ENCODE measurements around the gene CFAP410. TPM values are rescaled to one million over a fixed set of nuclear protein-coding genes. Genes with fewer than 3 reads are reported as not detected.
"Not testable (repeated sequence)": the region's sequence is repeated elsewhere in the genome, so short reads cannot be mapped to it uniquely, and the experiment has no call there.

CFAP410 gene
- polyA plus RNA-seq, 1 of the 3 experiments (the other 2 are of a cell fraction): 18.0 TPM

- 26% methylated on average over 7 of the region's 11 CpGs for WGBS (ENCODE audit: low lambda C conversion rate)
- Histone ChIP-seq H3F3A (replicated peaks; ENCODE audit: insufficient read depth) (no peaks in the 10 kb centered on the region), H3K79me2 (ENCODE audit: insufficient read depth) (no peaks in the 10 kb centered on the region), H3K4me3 (ENCODE audit: low read depth in 2 of 2, low read length in 1 of 2) (no peak overlapping the region), H3K9me3 (no peaks in the 10 kb centered on the region), H3K27ac (ENCODE audit: low read depth in 2 of 2, low read length in 1 of 2) (no peak overlapping the region), H3K4me1 (ENCODE audit: control insufficient read depth in 1 of 2, insufficient read depth in 2 of 2, low read depth in 1 of 2, low read length in 1 of 2) (no peaks in the 10 kb centered on the region), H3K4me2 (no peak overlapping the region), H4K20me1 (ENCODE audit: insufficient read depth) (no peaks in the 10 kb centered on the region), H2AFZ (ENCODE audit: low read depth) (no peak overlapping the region), H3K27me3 (ENCODE audit: insufficient read depth) (peaks cover 23% of the 10 kb centered on the region), H3K9me2 (no peaks in the 10 kb centered on the region), H3K36me3 (replicated peaks in 1 of 2; ENCODE audit: control insufficient read depth in 1 of 2, insufficient read depth in 2 of 2, low read length in 1 of 2) (no peaks in the 10 kb centered on the region), H3K9ac (no peak overlapping the region)
- TF ChIP-seq NRF1 (IDR thresholded peaks at IDR 0.05; ENCODE audit: low read depth, low read length): no peak
- TF ChIP-seq TAF1 (IDR thresholded peaks at IDR 0.05; ENCODE audit: borderline replicate concordance, low read depth, low read length): no peak
- no peak for TF ChIP-seq MEF2A (IDR thresholded peaks at IDR 0.05; ENCODE audit: borderline replicate concordance, low read depth)
- TF ChIP-seq CTCF (IDR thresholded peaks at IDR 0.05): no peak
- ChIA-PET CTCF (no interaction called here), POLR2A (no interaction called here)
- DNase-seq: no peak
These were observed 6.3 kb upstream of the CFAP410 start for GRCh38 chr21:44345495-44345894.

- CTCF ChIA-PET: interaction anchor here (0.6 to 1.5 kb wide), 3 partner anchors 10 to 112 kb away, joined by 3 read pairs; partner anchors contain the start of gene LRRC3
- Histone ChIP-seq H3K36me3 (replicated peaks in 1 of 2; ENCODE audit: control insufficient read depth in 1 of 2, insufficient read depth in 2 of 2, low read length in 1 of 2) (no peaks in the 10 kb centered on the region), H4K20me1 (ENCODE audit: insufficient read depth) (no peaks in the 10 kb centered on the region), H3K4me2 (no peak overlapping the region), H3K4me1 (ENCODE audit: control insufficient read depth in 1 of 2, insufficient read depth in 2 of 2, low read depth in 1 of 2, low read length in 1 of 2) (peaks cover 4 to 6% of the 10 kb centered on the region in 2 experiments; a peak in 2 of 4 replicates), H3K79me2 (ENCODE audit: insufficient read depth) (no peaks in the 10 kb centered on the region), H3K9me2 (no peaks in the 10 kb centered on the region), H3K9me3 (no peaks in the 10 kb centered on the region), H3K4me3 (ENCODE audit: low read depth in 2 of 2, low read length in 1 of 2) (no peak overlapping the region), H3K27me3 (ENCODE audit: insufficient read depth) (peaks cover 21% of the 10 kb centered on the region), H3F3A (replicated peaks; ENCODE audit: insufficient read depth) (peaks cover 6% of the 10 kb centered on the region), H3K9ac (no peak overlapping the region), H2AFZ (ENCODE audit: low read depth) (no peak overlapping the region), H3K27ac (ENCODE audit: low read depth in 2 of 2, low read length in 1 of 2) (no peak overlapping the region)
- WGBS (ENCODE audit: low lambda C conversion rate): 48% methylated on average over 13 of the region's 17 CpGs
- no peak for TF ChIP-seq ELF1 (IDR thresholded peaks at IDR 0.05)
- no peak for TF ChIP-seq RFX5 (IDR thresholded peaks at IDR 0.05; ENCODE audit: low read length)
- TF ChIP-seq ZBTB33 (IDR thresholded peaks at IDR 0.05; ENCODE audit: borderline replicate concordance, low read depth): no peak
- TF ChIP-seq MXI1 (IDR thresholded peaks at IDR 0.05; ENCODE audit: low read depth, low read length): no peak
- no peak for TF ChIP-seq JUND (IDR thresholded peaks at IDR 0.05)
- POLR2A ChIA-PET: no interaction called here
- no peak for DNase-seq
These were observed 5.5 kb upstream of the CFAP410 start for GRCh38 chr21:44344541-44345183.

GRCh38 chr21:44342981-44343380 lies 3.8 kb upstream of the CFAP410 start:
- H3K79me2 ChIP-seq (ENCODE audit: insufficient read depth); H3K9me2 ChIP-seq; H3K9me3 ChIP-seq; DNase-seq; H2AFZ ChIP-seq (ENCODE audit: low read depth); POLR2A ChIA-PET; H3K27me3 ChIP-seq (ENCODE audit: insufficient read depth); H3K36me3 ChIP-seq (replicated peaks in 1 of 2; ENCODE audit: control insufficient read depth in 1 of 2, insufficient read depth in 2 of 2, low read length in 1 of 2); H3K9ac ChIP-seq; H3K4me2 ChIP-seq; H3K4me1 ChIP-seq (ENCODE audit: control insufficient read depth in 1 of 2, insufficient read depth in 2 of 2, low read depth in 1 of 2, low read length in 1 of 2); H4K20me1 ChIP-seq (ENCODE audit: insufficient read depth); H3K27ac ChIP-seq (ENCODE audit: low read depth in 2 of 2, low read length in 1 of 2); H3K4me3 ChIP-seq (ENCODE audit: low read depth in 2 of 2, low read length in 1 of 2): not testable (repeated sequence)
- peaks cover 13% of the 10 kb centered on the region for H3F3A ChIP-seq (replicated peaks; ENCODE audit: insufficient read depth)
- WGBS (ENCODE audit: low lambda C conversion rate): 67% methylated on average over 8 of the region's 8 CpGs
- CTCF ChIA-PET: interaction anchor here (1.5 to 1.7 kb wide), 2 partner anchors 45 to 113 kb away, joined by 3 to 4 read pairs; no protein-coding TSS in a partner anchor

GRCh38 chr21:44341726-44342458 lies 2.7 kb upstream of the CFAP410 start:
- H3K9ac ChIP-seq; H3K4me2 ChIP-seq; H3K36me3 ChIP-seq (replicated peaks in 1 of 2; ENCODE audit: control insufficient read depth in 1 of 2, insufficient read depth in 2 of 2, low read length in 1 of 2); H3K27ac ChIP-seq (ENCODE audit: low read depth in 2 of 2, low read length in 1 of 2); H3K27me3 ChIP-seq (ENCODE audit: insufficient read depth); H4K20me1 ChIP-seq (ENCODE audit: insufficient read depth); H3K9me3 ChIP-seq; H2AFZ ChIP-seq (ENCODE audit: low read depth); H3K4me3 ChIP-seq (ENCODE audit: low read depth in 2 of 2, low read length in 1 of 2); H3K9me2 ChIP-seq; DNase-seq; H3K79me2 ChIP-seq (ENCODE audit: insufficient read depth): not testable (repeated sequence)
- WGBS (ENCODE audit: low lambda C conversion rate): 71% methylated on average over 12 of the region's 12 CpGs
- ChIA-PET CTCF (interaction anchor here (1.7 kb wide), 1 partner anchor 44 kb away, joined by 4 read pairs; no protein-coding TSS in a partner anchor), POLR2A (interaction anchor here (1.5 kb wide), 1 partner anchor 11 kb away, joined by 3 read pairs; the partner anchor contains the start of gene TRPM2)
- Histone ChIP-seq H3F3A (replicated peaks; ENCODE audit: insufficient read depth) (peaks cover 23% of the 10 kb centered on the region), H3K4me1 (ENCODE audit: control insufficient read depth in 1 of 2, insufficient read depth in 2 of 2, low read depth in 1 of 2, low read length in 1 of 2) (peaks cover 6 to 10% of the 10 kb centered on the region in 2 experiments; a peak in 2 of 4 replicates)
